ENCODE data around the gene TRHDE.

GRCh38 chr12:72578327-72578726, 306.2 kb downstream of the TRHDE start:
- TF ChIP-seq POLR2A (IDR thresholded peaks at IDR 0.05) (no peak), CTCF (IDR thresholded peaks at IDR 0.05) (no peak)
